ENCODE results near the gene SP100. TPM values are rescaled to one million over a fixed set of nuclear protein-coding genes. Genes with fewer than 3 reads are reported as not detected.
"Not testable (repeated sequence)": the region's sequence is repeated elsewhere in the genome, so short reads cannot be mapped to it uniquely, and the experiment has no call there.

SP100 gene
- total and polyA plus RNA-seq, 7 donors: 50.4 to 141 (median 91.2) TPM

GRCh38 chr2:230472621-230473018 is 56.6 kb downstream of the SP100 start:
- no peak for TF ChIP-seq EP300 (IDR thresholded peaks at IDR 0.05)
- TF ChIP-seq POLR2A (IDR thresholded peaks at IDR 0.05): no peak
- no peak for TF ChIP-seq CTCF (IDR thresholded peaks at IDR 0.05)
- no peak for TF ChIP-seq POLR2AphosphoS5 (IDR thresholded peaks at IDR 0.05)
- H3K4me3 ChIP-seq: no peak overlapping the region
- H3K4me1 ChIP-seq: no peaks in the 10 kb centered on the region
- H3K9me3 ChIP-seq: peaks cover 0 to 5% (median 0%) of the 10 kb centered on the region in 4 donors
- no peak for DNase-seq
- H3K36me3 ChIP-seq: peaks cover 0 to 88% (median 14%) of the 10 kb centered on the region in 4 donors
- H3K27ac ChIP-seq: no peak overlapping the region
- no peaks in the 10 kb centered on the region for H3K27me3 ChIP-seq
- intact Hi-C loops (cut with DNase I): no loop called here

- Histone ChIP-seq H3K27me3 (no peaks in the 10 kb centered on the region), H3K4me1 (no peaks in the 10 kb centered on the region), H3K4me3 (no peak overlapping the region), H3K27ac (no peak overlapping the region), H3K9me3 (peaks cover 0 to 5% (median 0%) of the 10 kb centered on the region in 4 donors), H3K36me3 (peaks cover 0 to 87% (median 14%) of the 10 kb centered on the region in 4 donors)
- DNase-seq: no peak
- TF ChIP-seq EP300 (IDR thresholded peaks at IDR 0.05): no peak
- no peak for TF ChIP-seq POLR2A (IDR thresholded peaks at IDR 0.05)
- no peak for TF ChIP-seq CTCF (IDR thresholded peaks at IDR 0.05)
- TF ChIP-seq POLR2AphosphoS5 (IDR thresholded peaks at IDR 0.05): no peak
- intact Hi-C loops (cut with DNase I): no loop called here
- 42 to 76% methylated on average over 3 of the region's 3 CpGs for WGBS, 2 donors
These were observed 57.4 kb downstream of the SP100 start for GRCh38 chr2:230473378-230473777.

- H3K4me1 ChIP-seq: no peaks in the 10 kb centered on the region
- no peaks in the 10 kb centered on the region for H3K27me3 ChIP-seq
- no peak for DNase-seq
- peaks cover 0 to 5% (median 0%) of the 10 kb centered on the region in 4 donors for H3K9me3 ChIP-seq
- H3K36me3 ChIP-seq: peaks cover 0 to 83% (median 4%) of the 10 kb centered on the region in 4 donors
- no peak overlapping the region for H3K27ac ChIP-seq
- intact Hi-C loops (cut with DNase I): no loop called here
- no peak overlapping the region for H3K4me3 ChIP-seq
- WGBS, 2 donors: 95 to 97% methylated on average over 1 of the region's 1 CpG
- no peak for TF ChIP-seq POLR2AphosphoS5 (IDR thresholded peaks at IDR 0.05)
- TF ChIP-seq CTCF (IDR thresholded peaks at IDR 0.05): no peak
- TF ChIP-seq EP300 (IDR thresholded peaks at IDR 0.05): no peak
- no peak for TF ChIP-seq POLR2A (IDR thresholded peaks at IDR 0.05)
These were observed 59.1 kb downstream of the SP100 start for GRCh38 chr2:230475143-230475542.

GRCh38 chr2:230485801-230486341 is 69.9 kb downstream of the SP100 start:
- Histone ChIP-seq H3K4me3 (no peak overlapping the region), H3K9me3 (no peaks in the 10 kb centered on the region)

GRCh38 chr2:230491219-230491618 is 75.2 kb downstream of the SP100 start:
- H3K27me3 ChIP-seq; H3K4me1 ChIP-seq; H3K9me3 ChIP-seq; DNase-seq; H3K4me3 ChIP-seq; intact Hi-C loops (cut with DNase I); H3K27ac ChIP-seq: not testable (repeated sequence)
- H3K36me3 ChIP-seq: peaks cover 0 to 61% (median 13%) of the 10 kb centered on the region in 4 donors
- WGBS, 2 donors: 72 to 94% methylated on average over 2 of the region's 2 CpGs

More at GRCh38 chr2:230485801-230486341, 69.9 kb downstream of the SP100 start:
- intact Hi-C loops (cut with DNase I): no loop called here
- Histone ChIP-seq H3K4me1 (no peaks in the 10 kb centered on the region), H3K27ac (no peak overlapping the region), H3K27me3 (no peaks in the 10 kb centered on the region), H3K36me3 (peaks cover 0 to 66% (median 3%) of the 10 kb centered on the region in 4 donors)
- no peak for TF ChIP-seq EP300 (IDR thresholded peaks at IDR 0.05)
- 72 to 95% methylated on average over 4 of the region's 4 CpGs for WGBS, 2 donors
- no peak for DNase-seq

- Histone ChIP-seq H3K27ac (no peak overlapping the region), H3K9me3 (no peaks in the 10 kb centered on the region), H3K4me1 (no peaks in the 10 kb centered on the region), H3K4me3 (no peak overlapping the region), H3K36me3 (peaks cover 0 to 63% (median 15%) of the 10 kb centered on the region in 4 donors), H3K27me3 (no peaks in the 10 kb centered on the region)
- no peak for DNase-seq
- intact Hi-C loops (cut with DNase I): no loop called here
- 12 to 49% methylated on average over 1 of the region's 1 CpG for WGBS, 2 donors
- no peak for TF ChIP-seq EP300 (IDR thresholded peaks at IDR 0.05)
- TF ChIP-seq POLR2AphosphoS5 (IDR thresholded peaks at IDR 0.05): no peak
- TF ChIP-seq CTCF (IDR thresholded peaks at IDR 0.05): no peak
- TF ChIP-seq POLR2A (IDR thresholded peaks at IDR 0.05): no peak
These were observed 76.1 kb downstream of the SP100 start for GRCh38 chr2:230492107-230492506.

Measured in sigmoid colon (tissue), 7 donors.